Measurements from ENCODE around the gene RAB6B.

The RAB6B gene

GRCh38 chr3:133777807-133778568 is 117.7 kb downstream of the RAB6B start:
- H3K27me3 ChIP-seq (ENCODE audit: insufficient read depth, low read length) = no peaks in the 10 kb centered on the region
- peak overlapping the region; percentile 30; the same call in 1 of the 2 replicates for H3K4me3 ChIP-seq (ENCODE audit: low read length)
- H3K27ac ChIP-seq (ENCODE audit: low read length) = no peak overlapping the region
- H3K9me3 ChIP-seq (ENCODE audit: insufficient read depth, low read depth, low read length) = 0 out of 2 replicates have a peak, but pooled peaks cover 2% of the 10 kb centered on the region
- H3K4me1 ChIP-seq (ENCODE audit: insufficient read depth, low read length) = peaks cover 6% of the 10 kb centered on the region; the same call in 1 of the 2 replicates
- no peak overlapping the region for H3K9ac ChIP-seq (ENCODE audit: low read depth, low read length)
- H3K36me3 ChIP-seq (ENCODE audit: insufficient read depth, low read depth, low read length) = no peaks in the 10 kb centered on the region

GRCh38 chr3:133776794-133777438 is 118.8 kb downstream of the RAB6B start:
- no peak overlapping the region for H3K27ac ChIP-seq (ENCODE audit: low read length)

DNA sequence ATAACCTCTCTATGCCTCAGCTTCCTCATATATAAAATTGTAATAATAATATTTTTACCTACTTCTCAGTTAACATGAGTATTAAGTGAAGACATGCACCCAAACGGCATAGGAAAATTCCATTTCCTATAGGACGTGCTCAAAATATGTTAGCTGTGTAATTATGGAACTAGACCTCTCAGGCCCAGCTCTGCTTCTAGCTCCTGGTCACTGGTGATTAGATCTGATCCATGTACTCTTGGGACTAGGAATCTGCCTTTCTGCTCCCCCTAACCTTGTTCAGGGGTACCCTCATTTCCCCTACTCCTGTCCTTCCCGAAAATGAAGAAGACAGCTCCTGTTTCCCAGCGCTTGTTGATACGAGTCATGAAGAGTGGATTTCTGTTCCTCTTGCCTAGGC is 119.8 kb downstream of the RAB6B start:
- Histone ChIP-seq H3K36me3 (ENCODE audit: insufficient read depth, low read depth, low read length) (no peaks in the 10 kb centered on the region), H3K4me1 (ENCODE audit: insufficient read depth, low read length) (peaks cover 6% of the 10 kb centered on the region; the same call in 1 of the 2 replicates), H3K4me3 (ENCODE audit: low read length) (no peak overlapping the region)

More at GRCh38 chr3:133776794-133777438, 118.8 kb downstream of the RAB6B start:
- Histone ChIP-seq H3K9ac (ENCODE audit: low read depth, low read length) (no peak overlapping the region), H3K27me3 (ENCODE audit: insufficient read depth, low read length) (no peaks in the 10 kb centered on the region), H3K9me3 (ENCODE audit: insufficient read depth, low read depth, low read length) (0 out of 2 replicates have a peak, but pooled peaks cover 2% of the 10 kb centered on the region), H3K4me1 (ENCODE audit: insufficient read depth, low read length) (peaks cover 6% of the 10 kb centered on the region; the same call in 1 of the 2 replicates), H3K4me3 (ENCODE audit: low read length) (no peak overlapping the region), H3K36me3 (ENCODE audit: insufficient read depth, low read depth, low read length) (no peaks in the 10 kb centered on the region)

DNA sequence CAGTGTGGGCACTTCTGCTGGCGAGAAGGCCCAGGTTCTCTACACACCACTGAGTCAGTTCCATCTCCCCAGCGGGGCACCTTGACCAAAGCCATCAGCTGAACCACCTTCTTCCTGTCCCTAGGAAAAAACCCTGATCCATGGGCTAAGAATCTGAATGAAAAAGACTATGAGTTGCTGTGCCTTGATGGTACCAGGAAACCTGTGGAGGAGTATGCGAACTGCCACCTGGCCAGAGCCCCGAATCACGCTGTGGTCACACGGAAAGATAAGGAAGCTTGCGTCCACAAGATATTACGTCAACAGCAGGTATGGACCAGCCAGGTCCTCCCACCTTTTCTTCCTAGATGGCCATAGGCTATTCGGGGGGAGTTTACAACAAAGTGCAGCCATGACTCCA is 120.4 kb downstream of the RAB6B start:
- H3K9me3 ChIP-seq (ENCODE audit: insufficient read depth, low read depth, low read length) = no peaks in the 10 kb centered on the region
- H3K36me3 ChIP-seq (ENCODE audit: insufficient read depth, low read depth, low read length) = no peaks in the 10 kb centered on the region
- H3K27me3 ChIP-seq (ENCODE audit: insufficient read depth, low read length) = no peaks in the 10 kb centered on the region
- H3K9ac ChIP-seq (ENCODE audit: low read depth, low read length) = no peak overlapping the region
- H3K4me1 ChIP-seq (ENCODE audit: insufficient read depth, low read length) = peaks cover 6% of the 10 kb centered on the region; the same call in 1 of the 2 replicates
- no peak overlapping the region for H3K27ac ChIP-seq (ENCODE audit: low read length)
- no peak overlapping the region for H3K4me3 ChIP-seq (ENCODE audit: low read length)

More for the DNA sequence above, 119.8 kb downstream of the RAB6B start:
- H3K9ac ChIP-seq (ENCODE audit: low read depth, low read length) = no peak overlapping the region
- no peaks in the 10 kb centered on the region for H3K27me3 ChIP-seq (ENCODE audit: insufficient read depth, low read length)
- no peak overlapping the region for H3K27ac ChIP-seq (ENCODE audit: low read length)
- no peaks in the 10 kb centered on the region for H3K9me3 ChIP-seq (ENCODE audit: insufficient read depth, low read depth, low read length)

Data from iPS-20b (cell line).